ENCODE results near the gene ATP2A3. TPM values are rescaled to one million over a fixed set of nuclear protein-coding genes. Genes with fewer than 3 reads are reported as not detected.

Gene ATP2A3
- total RNA-seq, 1 experiment from 2014 or later = 4.5 TPM

DNA sequence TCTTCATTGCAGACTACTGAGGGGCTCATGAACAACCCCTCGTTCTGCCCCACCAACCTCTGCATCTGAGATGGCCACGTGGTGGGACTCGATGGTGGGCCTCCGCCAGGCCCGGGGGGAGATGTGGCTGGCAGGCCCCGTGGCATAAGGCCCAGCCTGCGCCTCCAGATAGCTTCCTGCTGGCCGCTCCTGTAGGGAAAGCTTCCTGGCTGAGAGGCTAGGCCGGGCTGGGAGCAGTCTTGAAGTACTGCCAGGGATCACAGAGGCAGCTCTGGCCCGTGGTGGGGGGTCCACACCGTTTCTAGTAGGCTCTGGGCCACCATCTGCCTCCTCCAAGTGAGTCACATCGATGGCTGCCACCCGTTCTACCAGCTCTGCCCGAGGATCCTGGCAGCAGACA, 79.0 kb downstream of the ATP2A3 start:
- no peak for DNase-seq
- CTCF ChIA-PET = interaction anchor here (0.6 kb wide), 1 partner anchor 314 kb away, joined by 3 read pairs; no protein-coding TSS in a partner anchor
- peaks cover 18% of the 10 kb centered on the region for H3K4me1 Mint-ChIP-seq (ENCODE audit: low read depth, unreplicated experiment)
- H3K27me3 Mint-ChIP-seq (ENCODE audit: unreplicated experiment) = no peaks in the 10 kb centered on the region
- H3K27ac Mint-ChIP-seq (ENCODE audit: unreplicated experiment) = no peak overlapping the region
- H3K4me3 Mint-ChIP-seq (ENCODE audit: low read depth, unreplicated experiment) = no peak overlapping the region
- peaks cover 18% of the 10 kb centered on the region for H3K36me3 Mint-ChIP-seq (ENCODE audit: insufficient read depth, unreplicated experiment)
- TF ChIP-seq, protein P1, sequence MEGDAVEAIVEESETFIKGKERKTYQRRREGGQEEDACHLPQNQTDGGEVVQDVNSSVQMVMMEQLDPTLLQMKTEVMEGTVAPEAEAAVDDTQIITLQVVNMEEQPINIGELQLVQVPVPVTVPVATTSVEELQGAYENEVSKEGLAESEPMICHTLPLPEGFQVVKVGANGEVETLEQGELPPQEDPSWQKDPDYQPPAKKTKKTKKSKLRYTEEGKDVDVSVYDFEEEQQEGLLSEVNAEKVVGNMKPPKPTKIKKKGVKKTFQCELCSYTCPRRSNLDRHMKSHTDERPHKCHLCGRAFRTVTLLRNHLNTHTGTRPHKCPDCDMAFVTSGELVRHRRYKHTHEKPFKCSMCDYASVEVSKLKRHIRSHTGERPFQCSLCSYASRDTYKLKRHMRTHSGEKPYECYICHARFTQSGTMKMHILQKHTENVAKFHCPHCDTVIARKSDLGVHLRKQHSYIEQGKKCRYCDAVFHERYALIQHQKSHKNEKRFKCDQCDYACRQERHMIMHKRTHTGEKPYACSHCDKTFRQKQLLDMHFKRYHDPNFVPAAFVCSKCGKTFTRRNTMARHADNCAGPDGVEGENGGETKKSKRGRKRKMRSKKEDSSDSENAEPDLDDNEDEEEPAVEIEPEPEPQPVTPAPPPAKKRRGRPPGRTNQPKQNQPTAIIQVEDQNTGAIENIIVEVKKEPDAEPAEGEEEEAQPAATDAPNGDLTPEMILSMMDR (IDR thresholded peaks at IDR 0.05; ENCODE audit: unreplicated experiment) = no peak
- no TSS peak for BruUV-seq (replicated peaks)
- intact Hi-C loops (cut with micrococcal nuclease; ENCODE audit: unreplicated experiment) = no loop called here
- H3K9me3 Mint-ChIP-seq (ENCODE audit: low read depth, unreplicated experiment) = no peaks in the 10 kb centered on the region

DNA sequence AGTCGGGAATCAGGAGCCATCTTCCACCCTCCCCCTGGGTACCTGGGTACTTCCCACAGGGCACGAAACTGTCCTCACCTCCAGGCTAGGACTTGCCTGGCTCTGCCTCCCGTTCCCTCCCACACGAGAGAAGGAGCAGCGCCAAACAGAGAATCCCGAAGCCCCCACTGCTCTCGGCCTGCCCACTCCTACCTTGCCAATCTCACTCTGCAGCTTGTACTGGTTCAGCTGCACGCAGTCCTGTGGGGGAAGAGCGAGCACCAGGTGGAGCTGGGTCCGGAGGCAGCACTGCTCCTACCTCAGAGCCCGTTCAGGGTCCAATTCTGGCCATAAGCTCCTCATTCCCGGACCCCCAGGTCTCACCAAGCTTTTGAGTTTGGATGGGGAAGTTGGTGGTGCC, 80.0 kb downstream of the ATP2A3 start:
- TF ChIP-seq, protein P1 (IDR thresholded peaks at IDR 0.05; ENCODE audit: unreplicated experiment) = no peak
- no TSS peak for BruUV-seq (replicated peaks)
- no peak for DNase-seq
- no peaks in the 10 kb centered on the region for H3K9me3 Mint-ChIP-seq (ENCODE audit: low read depth, unreplicated experiment)
- H3K27ac Mint-ChIP-seq (ENCODE audit: unreplicated experiment) = no peak overlapping the region
- no peak overlapping the region for H3K4me3 Mint-ChIP-seq (ENCODE audit: low read depth, unreplicated experiment)
- intact Hi-C loops (cut with micrococcal nuclease; ENCODE audit: unreplicated experiment) = no loop called here
- no peaks in the 10 kb centered on the region for H3K27me3 Mint-ChIP-seq (ENCODE audit: unreplicated experiment)
- H3K4me1 Mint-ChIP-seq (ENCODE audit: low read depth, unreplicated experiment) = peaks cover 13% of the 10 kb centered on the region
- CTCF ChIA-PET = interaction anchor here (0.6 to 1.6 kb wide), 2 partner anchors 20 to 21 kb away, joined by 3 to 4 read pairs; no protein-coding TSS in a partner anchor
- H3K36me3 Mint-ChIP-seq (ENCODE audit: insufficient read depth, unreplicated experiment) = peaks cover 15% of the 10 kb centered on the region

DNA sequence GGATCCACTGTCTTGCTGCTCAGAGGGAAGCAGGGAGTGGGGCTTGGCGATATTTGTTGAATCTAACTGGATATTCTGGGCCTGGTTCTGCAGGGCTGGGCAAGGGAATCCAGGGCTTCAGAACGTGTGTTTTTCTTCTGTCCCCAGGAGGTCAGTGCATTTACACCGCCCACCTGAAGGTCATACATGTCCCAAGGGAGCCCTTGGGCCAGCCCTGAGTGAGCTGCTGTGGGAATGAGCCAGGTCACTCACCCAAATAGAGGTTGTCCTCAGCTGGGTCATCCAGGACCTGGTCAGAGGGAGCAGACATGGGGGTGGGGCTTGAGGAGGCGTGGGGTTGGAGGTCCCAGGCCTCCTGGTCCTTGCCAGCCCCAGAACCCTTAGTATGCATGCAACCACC, 82.0 kb downstream of the ATP2A3 start:
- Mint-ChIP-seq H3K36me3 (ENCODE audit: insufficient read depth, unreplicated experiment) (peaks cover 5% of the 10 kb centered on the region), H3K27ac (ENCODE audit: unreplicated experiment) (no peak overlapping the region)

DNA sequence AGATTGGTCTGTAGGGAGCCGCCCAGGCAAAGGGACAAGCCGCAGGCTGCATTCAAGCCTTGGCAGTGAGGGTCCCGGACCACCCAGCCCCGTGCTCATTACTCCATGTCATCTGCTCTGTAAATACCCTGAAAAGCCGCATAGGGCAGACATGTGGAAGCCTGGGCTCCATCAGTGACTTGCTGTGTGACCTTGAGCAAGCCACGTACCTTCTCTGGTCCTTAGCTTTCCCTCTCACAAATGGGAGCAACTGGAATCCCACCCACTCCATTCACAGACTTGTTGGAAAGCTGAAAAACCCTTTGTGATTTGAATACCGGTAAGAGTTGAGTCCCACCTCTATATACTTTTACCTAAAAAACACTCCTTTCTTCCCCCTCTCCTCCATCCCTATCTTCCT, 83.3 kb downstream of the ATP2A3 start:
- Mint-ChIP-seq H3K36me3 (ENCODE audit: insufficient read depth, unreplicated experiment) (no peaks in the 10 kb centered on the region), H3K4me3 (ENCODE audit: low read depth, unreplicated experiment) (no peak overlapping the region), H3K27me3 (ENCODE audit: unreplicated experiment) (no peaks in the 10 kb centered on the region), H3K4me1 (ENCODE audit: low read depth, unreplicated experiment) (no peaks in the 10 kb centered on the region), H3K27ac (ENCODE audit: unreplicated experiment) (no peak overlapping the region), H3K9me3 (ENCODE audit: low read depth, unreplicated experiment) (no peaks in the 10 kb centered on the region)
- CTCF ChIA-PET = no interaction called here
- intact Hi-C loops (cut with micrococcal nuclease; ENCODE audit: unreplicated experiment) = no loop called here
- DNase-seq = no peak
- no TSS peak for BruUV-seq (replicated peaks)
- TF ChIP-seq, protein P1 (IDR thresholded peaks at IDR 0.05; ENCODE audit: unreplicated experiment) = no peak

More for the DNA sequence above, 82.0 kb downstream of the ATP2A3 start:
- Mint-ChIP-seq H3K27me3 (ENCODE audit: unreplicated experiment) (no peaks in the 10 kb centered on the region), H3K9me3 (ENCODE audit: low read depth, unreplicated experiment) (no peaks in the 10 kb centered on the region), H3K4me3 (ENCODE audit: low read depth, unreplicated experiment) (no peak overlapping the region), H3K4me1 (ENCODE audit: low read depth, unreplicated experiment) (peaks cover 5% of the 10 kb centered on the region)
- intact Hi-C loops (cut with micrococcal nuclease; ENCODE audit: unreplicated experiment) = no loop called here
- CTCF ChIA-PET = no interaction called here
- TF ChIP-seq, protein P1 (IDR thresholded peaks at IDR 0.05; ENCODE audit: unreplicated experiment) = no peak
- no peak for DNase-seq
- no TSS peak for BruUV-seq (replicated peaks)
